Neural cell (in vitro differentiated cells): Measurements from ENCODE around the gene FSIP1. TPM values are rescaled to one million over a fixed set of nuclear protein-coding genes. Genes with fewer than 3 reads are reported as not detected.
A peak's percentile ranks its signal among the peaks of the same experiment; 100 is the strongest.

Experiments
- H2AFZ ChIP-seq: fragments of 200-600, 300-800 bp; sonication (generic), shearing (Covaris generic); 2 replicates; pipeline ENCODE4 v1.6.0; 2014; ENCODE audit warnings: low read depth, mild to moderate bottlenecking, antibody characterized with exemption, low read length, moderate library complexity
- H3F3A ChIP-seq: fragments of 200-600 bp; shearing (Covaris generic); 2 replicates; pipeline ENCODE4 v1.6.1; 2016; ENCODE audit warnings: mild to moderate bottlenecking, moderate library complexity, mixed read lengths, antibody characterized with exemption, low read length; ENCODE audit not compliant: insufficient read depth, poor library complexity, severe bottlenecking
- H3K27ac ChIP-seq: fragments of 200-600, 300-800 bp; sonication (generic), shearing (Covaris generic); 2 replicates; pipeline ENCODE4 v1.5.1; 2014; ENCODE audit warnings: mild to moderate bottlenecking, low read length, moderate library complexity
- H3K27me3 ChIP-seq: fragments of 300-800, 200-600 bp; sonication (generic), shearing (Covaris generic); 2 replicates; pipeline ENCODE4 v1.6.0; 2014; ENCODE audit warnings: mild to moderate bottlenecking, low read depth, low read length, moderate library complexity; ENCODE audit not compliant: insufficient read depth
- H3K36me3 ChIP-seq: fragments of 300-800, 200-600 bp; sonication (generic), shearing (Covaris generic); 2 replicates; pipeline ENCODE4 v1.5.1; 2014; ENCODE audit warnings: mild to moderate bottlenecking, antibody characterized with exemption, low read length, moderate library complexity; ENCODE audit not compliant: insufficient read depth
- H3K4me2 ChIP-seq: fragments of 300-800, 200-600 bp; sonication (generic), shearing (Covaris generic); 2 replicates; pipeline ENCODE4 v1.6.0; 2014; ENCODE audit warnings: mild to moderate bottlenecking, low read length
- H3K4me3 ChIP-seq: fragments of 300-800, 200-600 bp; sonication (generic), shearing (Covaris generic); 2 replicates; pipeline ENCODE4 v1.5.1; 2014; ENCODE audit warnings: mild to moderate bottlenecking, low read length, moderate library complexity
- H3K79me2 ChIP-seq: fragments of 200-600 bp; shearing (Covaris generic); replicated peaks from 2 replicates; pipeline ENCODE4 v1.6.0; 2014; ENCODE audit warnings: mild to moderate bottlenecking, low read length, moderate library complexity; ENCODE audit not compliant: insufficient read depth
- H3K9ac ChIP-seq: fragments of 300-800, 200-600 bp; sonication (generic), shearing (Covaris generic); 2 replicates; pipeline ENCODE4 v1.6.1; 2016; ENCODE audit warnings: mild to moderate bottlenecking, low read length, mixed read lengths
- H3K9me2 ChIP-seq: fragments of 200-600 bp; shearing (Covaris generic); 2 replicates; pipeline ENCODE4 v1.6.1; 2016; ENCODE audit warnings: mild to moderate bottlenecking, low read length, mixed read lengths; ENCODE audit not compliant: insufficient read depth
- H3K9me3 ChIP-seq: fragments of 200-600, 300-800 bp; sonication (generic), shearing (Covaris generic); 2 replicates; pipeline ENCODE4 v1.6.1; 2016; ENCODE audit warnings: mild to moderate bottlenecking, mixed run types, low read length, moderate library complexity, mixed read lengths
- H4K20me1 ChIP-seq: fragments of 200-600 bp; shearing (Covaris generic); 2 replicates; pipeline ENCODE4 v1.6.1; 2016; ENCODE audit warnings: mild to moderate bottlenecking, mixed run types; ENCODE audit not compliant: insufficient read depth
- CTCF ChIP-seq: fragments of 450-650 bp; IDR thresholded peaks from 2 replicates; pipeline ENCODE4 v1.5.1; 2014; ENCODE audit warnings: antibody characterized with exemption, mild to moderate bottlenecking, moderate library complexity; ENCODE audit not compliant: poor library complexity, severe bottlenecking
- EP300 ChIP-seq: fragments of 450-650 bp; conservative IDR thresholded peaks from 2 replicates; pipeline ENCODE4 v1.6.1; 2014; ENCODE audit warnings: antibody characterized with exemption, mild to moderate bottlenecking, moderate library complexity; ENCODE audit not compliant: poor library complexity, severe bottlenecking
- EZH2 ChIP-seq: fragments of 200-600, 300-800 bp; shearing (Covaris generic), sonication (generic); IDR thresholded peaks from 2 replicates; pipeline ENCODE4 v1.6.1; 2014; ENCODE audit warnings: antibody characterized with exemption, low read length, borderline replicate concordance, mild to moderate bottlenecking; ENCODE audit not compliant: insufficient read depth, poor library complexity, severe bottlenecking
- MXI1 ChIP-seq: fragments of 450-650 bp; conservative IDR thresholded peaks from 2 replicates; pipeline ENCODE4 v1.6.1; 2014; ENCODE audit warnings: antibody characterized with exemption, mild to moderate bottlenecking; ENCODE audit not compliant: poor library complexity, severe bottlenecking
- POLR2AphosphoS5 ChIP-seq: IDR thresholded peaks from 2 replicates; pipeline ENCODE4 v1.6.1; 2012
- RAD21 ChIP-seq: fragments of 450-650 bp; conservative IDR thresholded peaks from 2 replicates; pipeline ENCODE4 v1.6.1; 2014; ENCODE audit warnings: antibody characterized with exemption, mild to moderate bottlenecking, moderate library complexity
- SMC3 ChIP-seq: fragments of 450-650 bp; conservative IDR thresholded peaks from 2 replicates; pipeline ENCODE4 v1.6.1; 2014; ENCODE audit warnings: antibody characterized with exemption, mild to moderate bottlenecking, moderate library complexity; ENCODE audit not compliant: poor library complexity
- TAF1 ChIP-seq: IDR thresholded peaks from 2 replicates; pipeline ENCODE4 v1.6.1; 2012; ENCODE audit warnings: low read depth
- polyA plus RNA-seq: library from polyadenylated mRNA; depleted of rRNA; stranded (reverse); fragments of >200 nt; gene quantifications from 2 replicates; pipeline ENCODE4 v1.2.3, GENCODE V29; 2014
- TF ChIP-seq, protein P1 (sequence below): IDR thresholded peaks from 2 replicates; pipeline ENCODE4 v1.6.1; 2012; ENCODE audit warnings: borderline replicate concordance

FSIP1 gene
- polyA plus RNA-seq, 1 donor from 2014 or later, result 3.8 TPM

- Histone ChIP-seq H3K79me2 (peaks cover 15% of the 10 kb centered on the region), H3K9me2 (no peaks in the 10 kb centered on the region), H3K27ac (no peak overlapping the region), H3K27me3 (no peaks in the 10 kb centered on the region), H3K9ac (no peak overlapping the region), H3K4me3 (peak overlapping the region; percentile 77), H3K4me2 (no peak overlapping the region), H3K36me3 (no peaks in the 10 kb centered on the region), H4K20me1 (no peaks in the 10 kb centered on the region), H3K9me3 (no peaks in the 10 kb centered on the region), H3F3A (no peaks in the 10 kb centered on the region), H2AFZ (no peak overlapping the region)
- TF ChIP-seq EZH2, result no peak
- no peak for TF ChIP-seq RAD21
- no peak for TF ChIP-seq CTCF
- TF ChIP-seq MXI1, result no peak
- TF ChIP-seq, protein P1, sequence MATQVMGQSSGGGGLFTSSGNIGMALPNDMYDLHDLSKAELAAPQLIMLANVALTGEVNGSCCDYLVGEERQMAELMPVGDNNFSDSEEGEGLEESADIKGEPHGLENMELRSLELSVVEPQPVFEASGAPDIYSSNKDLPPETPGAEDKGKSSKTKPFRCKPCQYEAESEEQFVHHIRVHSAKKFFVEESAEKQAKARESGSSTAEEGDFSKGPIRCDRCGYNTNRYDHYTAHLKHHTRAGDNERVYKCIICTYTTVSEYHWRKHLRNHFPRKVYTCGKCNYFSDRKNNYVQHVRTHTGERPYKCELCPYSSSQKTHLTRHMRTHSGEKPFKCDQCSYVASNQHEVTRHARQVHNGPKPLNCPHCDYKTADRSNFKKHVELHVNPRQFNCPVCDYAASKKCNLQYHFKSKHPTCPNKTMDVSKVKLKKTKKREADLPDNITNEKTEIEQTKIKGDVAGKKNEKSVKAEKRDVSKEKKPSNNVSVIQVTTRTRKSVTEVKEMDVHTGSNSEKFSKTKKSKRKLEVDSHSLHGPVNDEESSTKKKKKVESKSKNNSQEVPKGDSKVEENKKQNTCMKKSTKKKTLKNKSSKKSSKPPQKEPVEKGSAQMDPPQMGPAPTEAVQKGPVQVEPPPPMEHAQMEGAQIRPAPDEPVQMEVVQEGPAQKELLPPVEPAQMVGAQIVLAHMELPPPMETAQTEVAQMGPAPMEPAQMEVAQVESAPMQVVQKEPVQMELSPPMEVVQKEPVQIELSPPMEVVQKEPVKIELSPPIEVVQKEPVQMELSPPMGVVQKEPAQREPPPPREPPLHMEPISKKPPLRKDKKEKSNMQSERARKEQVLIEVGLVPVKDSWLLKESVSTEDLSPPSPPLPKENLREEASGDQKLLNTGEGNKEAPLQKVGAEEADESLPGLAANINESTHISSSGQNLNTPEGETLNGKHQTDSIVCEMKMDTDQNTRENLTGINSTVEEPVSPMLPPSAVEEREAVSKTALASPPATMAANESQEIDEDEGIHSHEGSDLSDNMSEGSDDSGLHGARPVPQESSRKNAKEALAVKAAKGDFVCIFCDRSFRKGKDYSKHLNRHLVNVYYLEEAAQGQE, result no peak
- TF ChIP-seq POLR2AphosphoS5, result no peak
- TF ChIP-seq EP300, result no peak
- TF ChIP-seq SMC3, result no peak
- TF ChIP-seq TAF1, result no peak
Observed at GRCh38 chr15:39781147-39781966, 1.3 kb downstream of the FSIP1 start.

DNA sequence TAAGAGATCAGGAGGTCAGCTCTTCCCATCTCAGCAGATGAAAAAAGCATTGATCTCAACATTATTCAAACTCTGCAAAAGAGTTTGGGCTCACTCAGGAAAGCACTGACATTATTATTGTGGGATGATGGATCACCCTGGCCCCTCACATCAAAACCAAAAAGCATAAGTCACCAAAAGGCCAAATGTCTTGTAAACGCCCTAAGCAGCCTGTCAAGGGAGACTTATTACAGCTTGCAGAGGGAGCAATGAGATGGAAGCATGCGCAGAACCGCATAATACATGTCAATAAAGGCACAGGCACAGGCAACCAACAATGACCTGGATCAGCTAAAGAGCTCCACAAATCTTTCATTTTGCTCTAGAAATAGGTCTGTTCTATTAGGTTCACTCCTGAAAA is 4.6 kb downstream of the FSIP1 start:
- Histone ChIP-seq H3K79me2 (peaks cover 2% of the 10 kb centered on the region), H2AFZ (no peak overlapping the region), H3K27ac (no peak overlapping the region), H3K4me3 (no peak overlapping the region), H3K27me3 (no peaks in the 10 kb centered on the region), H3K36me3 (no peaks in the 10 kb centered on the region), H3F3A (no peaks in the 10 kb centered on the region), H4K20me1 (no peaks in the 10 kb centered on the region), H3K9me2 (no peaks in the 10 kb centered on the region), H3K4me2 (no peak overlapping the region), H3K9me3 (no peaks in the 10 kb centered on the region), H3K9ac (peak overlapping the region; percentile 8)
- TF ChIP-seq MXI1 (no peak), CTCF (no peak), EP300 (no peak), SMC3 (no peak), EZH2 (no peak), RAD21 (no peak), POLR2AphosphoS5 (no peak), TAF1 (no peak)
- TF ChIP-seq, protein P1, result no peak
